ENCODE results near the gene GH1. TPM values are rescaled to one million over a fixed set of nuclear protein-coding genes. Genes with fewer than 3 reads are reported as not detected.

The GH1 gene
- total and polyA plus RNA-seq, 2 of the 13 experiments (the other 11 are each of a cell fraction or from before 2014, with no cell fraction given) = not detected

GRCh38 chr17:63950940-63951907 is 32.6 kb upstream of the GH1 start (continued):
- TF ChIP-seq TOPORS (CRISPR knock-in tag; IDR thresholded peaks at IDR 0.05) (no peak), ZFP37 (CRISPR knock-in tag; IDR thresholded peaks at IDR 0.05; ENCODE audit: borderline replicate concordance) (0 out of 2 replicates have a peak, but pooled peaks have one; percentile 28), HIVEP1 (CRISPR knock-in tag; IDR thresholded peaks at IDR 0.05) (no peak), NAIF1 (CRISPR knock-in tag; IDR thresholded peaks at IDR 0.05; ENCODE audit: borderline replicate concordance) (no peak), ZNF430 (CRISPR knock-in tag; IDR thresholded peaks at IDR 0.05) (no peak), ZSCAN22 (CRISPR knock-in tag; IDR thresholded peaks at IDR 0.05) (no peak), ZNF883 (CRISPR knock-in tag; IDR thresholded peaks at IDR 0.05; ENCODE audit: not compliant biosample characterization) (peak; percentile 28), MXD4 (CRISPR knock-in tag; IDR thresholded peaks at IDR 0.05) (no peak), TSC22D2 (CRISPR knock-in tag; IDR thresholded peaks at IDR 0.05; ENCODE audit: borderline replicate concordance) (no peak), SALL1 (CRISPR knock-in tag; IDR thresholded peaks at IDR 0.05) (no peak; the same call in 1 of the 2 replicates), MAZ (IDR thresholded peaks at IDR 0.05; ENCODE audit: borderline replicate concordance, low read depth, low read length) (no peak), MAZ (CRISPR knock-in tag; IDR thresholded peaks at IDR 0.05; ENCODE audit: low read depth) (no peak), LCORL (IDR thresholded peaks at IDR 0.05) (no peak), LCORL (CRISPR knock-in tag; IDR thresholded peaks at IDR 0.05) (no peak)
- TF ChIP-seq, protein P1, sequence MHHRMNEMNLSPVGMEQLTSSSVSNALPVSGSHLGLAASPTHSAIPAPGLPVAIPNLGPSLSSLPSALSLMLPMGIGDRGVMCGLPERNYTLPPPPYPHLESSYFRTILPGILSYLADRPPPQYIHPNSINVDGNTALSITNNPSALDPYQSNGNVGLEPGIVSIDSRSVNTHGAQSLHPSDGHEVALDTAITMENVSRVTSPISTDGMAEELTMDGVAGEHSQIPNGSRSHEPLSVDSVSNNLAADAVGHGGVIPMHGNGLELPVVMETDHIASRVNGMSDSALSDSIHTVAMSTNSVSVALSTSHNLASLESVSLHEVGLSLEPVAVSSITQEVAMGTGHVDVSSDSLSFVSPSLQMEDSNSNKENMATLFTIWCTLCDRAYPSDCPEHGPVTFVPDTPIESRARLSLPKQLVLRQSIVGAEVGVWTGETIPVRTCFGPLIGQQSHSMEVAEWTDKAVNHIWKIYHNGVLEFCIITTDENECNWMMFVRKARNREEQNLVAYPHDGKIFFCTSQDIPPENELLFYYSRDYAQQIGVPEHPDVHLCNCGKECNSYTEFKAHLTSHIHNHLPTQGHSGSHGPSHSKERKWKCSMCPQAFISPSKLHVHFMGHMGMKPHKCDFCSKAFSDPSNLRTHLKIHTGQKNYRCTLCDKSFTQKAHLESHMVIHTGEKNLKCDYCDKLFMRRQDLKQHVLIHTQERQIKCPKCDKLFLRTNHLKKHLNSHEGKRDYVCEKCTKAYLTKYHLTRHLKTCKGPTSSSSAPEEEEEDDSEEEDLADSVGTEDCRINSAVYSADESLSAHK (CRISPR knock-in tag; IDR thresholded peaks at IDR 0.05; ENCODE audit: borderline replicate concordance) = no peak
- TF ChIP-seq, protein P2, sequence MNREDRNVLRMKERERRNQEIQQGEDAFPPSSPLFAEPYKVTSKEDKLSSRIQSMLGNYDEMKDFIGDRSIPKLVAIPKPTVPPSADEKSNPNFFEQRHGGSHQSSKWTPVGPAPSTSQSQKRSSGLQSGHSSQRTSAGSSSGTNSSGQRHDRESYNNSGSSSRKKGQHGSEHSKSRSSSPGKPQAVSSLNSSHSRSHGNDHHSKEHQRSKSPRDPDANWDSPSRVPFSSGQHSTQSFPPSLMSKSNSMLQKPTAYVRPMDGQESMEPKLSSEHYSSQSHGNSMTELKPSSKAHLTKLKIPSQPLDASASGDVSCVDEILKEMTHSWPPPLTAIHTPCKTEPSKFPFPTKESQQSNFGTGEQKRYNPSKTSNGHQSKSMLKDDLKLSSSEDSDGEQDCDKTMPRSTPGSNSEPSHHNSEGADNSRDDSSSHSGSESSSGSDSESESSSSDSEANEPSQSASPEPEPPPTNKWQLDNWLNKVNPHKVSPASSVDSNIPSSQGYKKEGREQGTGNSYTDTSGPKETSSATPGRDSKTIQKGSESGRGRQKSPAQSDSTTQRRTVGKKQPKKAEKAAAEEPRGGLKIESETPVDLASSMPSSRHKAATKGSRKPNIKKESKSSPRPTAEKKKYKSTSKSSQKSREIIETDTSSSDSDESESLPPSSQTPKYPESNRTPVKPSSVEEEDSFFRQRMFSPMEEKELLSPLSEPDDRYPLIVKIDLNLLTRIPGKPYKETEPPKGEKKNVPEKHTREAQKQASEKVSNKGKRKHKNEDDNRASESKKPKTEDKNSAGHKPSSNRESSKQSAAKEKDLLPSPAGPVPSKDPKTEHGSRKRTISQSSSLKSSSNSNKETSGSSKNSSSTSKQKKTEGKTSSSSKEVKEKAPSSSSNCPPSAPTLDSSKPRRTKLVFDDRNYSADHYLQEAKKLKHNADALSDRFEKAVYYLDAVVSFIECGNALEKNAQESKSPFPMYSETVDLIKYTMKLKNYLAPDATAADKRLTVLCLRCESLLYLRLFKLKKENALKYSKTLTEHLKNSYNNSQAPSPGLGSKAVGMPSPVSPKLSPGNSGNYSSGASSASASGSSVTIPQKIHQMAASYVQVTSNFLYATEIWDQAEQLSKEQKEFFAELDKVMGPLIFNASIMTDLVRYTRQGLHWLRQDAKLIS (CRISPR knock-in tag; IDR thresholded peaks at IDR 0.05) = no peak

Measured in HepG2 (cell line).